Fibroblast of mammary gland (primary cell): Measurements from ENCODE around the gene LRRC7.

Source experiments
- DNase-seq: peaks from one replicate; pipeline ENCODE4 v3.0.0-alpha.2; 2010; ENCODE audit warnings: low read depth
- H3K4me3 ChIP-seq: 2 replicates; pipeline ENCODE4 v1.5.1; 2011; ENCODE audit warnings: low read depth, mild to moderate bottlenecking, low read length, moderate library complexity; ENCODE audit not compliant: control insufficient read depth
- CTCF ChIP-seq: conservative IDR thresholded peaks from 2 replicates; pipeline ENCODE4 v1.5.1; 2011; ENCODE audit warnings: low read depth, low read length, inconsistent platforms; ENCODE audit not compliant: control insufficient read depth, insufficient read depth

Gene LRRC7

GRCh38 chr1:70025052-70025451 is 457.3 kb downstream of the LRRC7 start:
- DNase-seq: no peak
- H3K4me3 ChIP-seq: no peak overlapping the region
- TF ChIP-seq CTCF: no peak

- no peak for TF ChIP-seq CTCF
- DNase-seq: no peak
- H3K4me3 ChIP-seq: no peak overlapping the region
Observed at GRCh38 chr1:70025846-70026245, 458.1 kb downstream of the LRRC7 start.

- DNase-seq: no peak
- TF ChIP-seq CTCF: no peak
- H3K4me3 ChIP-seq: no peak overlapping the region
Observed at GRCh38 chr1:70033266-70033873, 465.6 kb downstream of the LRRC7 start.

- TF ChIP-seq CTCF: no peak
- no peak overlapping the region for H3K4me3 ChIP-seq
- no peak for DNase-seq
Observed at GRCh38 chr1:70033936-70034335, 466.2 kb downstream of the LRRC7 start.

- no peak overlapping the region for H3K4me3 ChIP-seq
- DNase-seq: peak; percentile 80
- peak; percentile 62 for TF ChIP-seq CTCF
Observed at GRCh38 chr1:70034403-70034802, 466.7 kb downstream of the LRRC7 start.

- DNase-seq: peak; percentile 11
- H3K4me3 ChIP-seq: no peak overlapping the region
- no peak for TF ChIP-seq CTCF
Observed at GRCh38 chr1:70038025-70038424, 470.3 kb downstream of the LRRC7 start.

- H3K4me3 ChIP-seq: no peak overlapping the region
- no peak for DNase-seq
- no peak for TF ChIP-seq CTCF
Observed at GRCh38 chr1:70039485-70039884, 471.8 kb downstream of the LRRC7 start.
